Smooth muscle cell of trachea (primary cell): ENCODE measurements around the gene PEAK3. TPM values are rescaled to one million over a fixed set of nuclear protein-coding genes. Genes with fewer than 3 reads are reported as not detected.

Experiments used
- total RNA-seq: library from RNA; depleted of rRNA; stranded (reverse); fragments of >200 nt; gene quantifications from 2 replicates; pipeline ENCODE4 v1.2.1, GENCODE V29; 2014

PEAK3 gene, protein sequence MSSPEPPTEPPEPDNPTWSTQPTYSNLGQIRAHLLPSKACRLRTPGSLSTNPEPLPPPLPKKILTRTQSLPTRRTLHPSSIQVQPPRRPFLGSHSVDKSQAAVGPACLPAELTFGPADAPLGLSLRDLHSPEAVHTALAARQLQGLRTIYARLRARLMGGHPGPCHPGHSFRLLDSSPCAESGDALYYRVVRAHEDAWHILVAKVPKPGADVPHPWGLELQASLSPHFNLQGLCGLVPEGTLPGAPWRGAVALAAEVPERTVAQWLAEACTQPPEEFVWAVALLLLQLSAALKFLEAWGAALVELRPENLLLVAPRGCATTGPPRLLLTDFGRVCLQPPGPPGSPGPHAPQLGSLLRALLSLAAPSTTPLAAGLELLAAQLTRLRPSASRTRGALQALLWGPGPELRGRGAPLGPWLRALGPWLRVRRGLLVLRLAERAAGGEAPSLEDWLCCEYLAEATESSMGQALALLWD
- total RNA-seq: not detected in 2 replicates

DNA sequence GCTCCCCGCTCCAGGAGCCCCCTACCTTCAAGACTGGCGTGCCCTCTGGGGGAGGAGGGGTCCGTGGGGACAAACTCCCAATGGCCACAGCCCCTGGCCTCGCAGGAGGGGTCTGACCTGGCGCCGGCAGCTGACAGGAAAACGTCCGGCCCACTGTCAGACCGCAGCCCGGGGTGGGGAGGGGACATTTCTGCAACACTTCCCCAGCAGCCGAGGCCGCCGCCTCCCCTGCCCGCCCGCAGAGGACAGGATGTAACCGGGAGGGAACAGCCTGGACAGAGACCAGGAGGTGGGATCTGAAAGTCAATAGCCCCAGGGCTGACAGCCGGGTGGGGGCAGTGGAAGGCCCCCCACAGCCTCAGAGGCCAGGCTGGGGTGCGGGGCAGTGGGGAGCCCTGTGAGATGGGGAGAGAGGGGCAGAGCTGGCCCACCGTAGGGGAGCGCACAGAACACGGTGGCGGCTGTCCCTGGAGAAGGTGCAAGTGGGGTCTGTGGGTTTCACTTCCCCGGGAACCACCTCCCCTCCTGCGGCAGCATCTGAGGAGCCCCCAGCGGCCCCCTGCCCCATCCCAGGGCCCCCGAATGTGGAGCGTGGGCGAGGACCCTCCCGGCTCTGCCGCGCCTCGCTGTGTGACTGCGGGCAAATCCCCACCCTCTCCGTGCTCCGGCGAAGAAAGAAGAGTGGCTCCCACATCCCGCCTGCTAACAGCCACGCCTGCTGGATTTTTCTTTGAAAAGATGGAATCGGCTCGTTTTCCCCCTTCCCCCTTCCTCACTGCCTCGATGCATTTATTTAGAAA is at the start of gene PEAK3:
Gene PEAK3, minus strand, starts transcription at position 114 of the 800 bp plus-strand sequence. CDS start 1,244 bp downstream, outside the sequence.

DNA sequence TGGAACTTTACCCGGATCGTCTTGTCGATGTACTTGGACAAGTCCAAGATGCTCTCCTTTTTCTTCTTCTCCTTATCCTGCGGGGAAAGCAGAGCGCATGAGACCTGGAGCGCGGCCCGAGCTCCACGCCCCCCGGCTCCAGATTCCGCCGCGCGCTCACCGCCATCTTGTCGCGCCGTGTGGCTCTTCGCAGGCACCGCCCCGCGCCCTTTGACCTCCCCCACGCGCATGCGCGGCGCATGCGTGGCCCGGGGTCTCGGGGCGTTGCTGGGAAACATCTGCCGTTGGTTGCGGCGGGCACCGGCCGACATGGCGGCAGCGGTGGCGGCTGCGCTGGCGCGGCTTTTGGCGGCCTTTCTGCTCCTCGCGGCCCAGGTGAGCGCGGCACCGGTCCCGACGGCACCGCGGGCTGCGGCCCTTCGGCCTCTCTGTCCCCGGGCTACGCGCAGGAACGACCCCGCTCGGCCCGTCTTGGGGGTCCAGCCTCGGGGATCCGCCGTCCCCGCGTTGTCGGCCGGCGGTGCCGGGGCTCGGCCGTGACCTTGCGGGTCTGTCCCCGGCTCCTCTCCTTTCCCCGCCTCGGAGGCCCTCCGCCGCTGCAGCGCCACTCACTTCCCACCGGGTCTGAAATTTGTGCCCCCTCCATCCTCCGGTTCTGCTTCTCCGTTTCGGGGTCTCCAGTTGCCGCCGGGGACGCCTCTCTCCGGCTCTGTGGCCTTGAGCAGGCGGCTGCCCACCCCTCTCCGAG is 46.6 kb upstream of the PEAK3 start, which contains the start of the genes LSM7 and SPPL2B:
Gene LSM7, minus strand, starts transcription at position 186 of the 748 bp plus-strand sequence. Its CDS starts 20 bp downstream, at position 166.
Gene SPPL2B, plus strand, starts transcription at position 284 of the 748 bp plus-strand sequence. Its CDS starts 26 bp downstream, at position 310.

DNA sequence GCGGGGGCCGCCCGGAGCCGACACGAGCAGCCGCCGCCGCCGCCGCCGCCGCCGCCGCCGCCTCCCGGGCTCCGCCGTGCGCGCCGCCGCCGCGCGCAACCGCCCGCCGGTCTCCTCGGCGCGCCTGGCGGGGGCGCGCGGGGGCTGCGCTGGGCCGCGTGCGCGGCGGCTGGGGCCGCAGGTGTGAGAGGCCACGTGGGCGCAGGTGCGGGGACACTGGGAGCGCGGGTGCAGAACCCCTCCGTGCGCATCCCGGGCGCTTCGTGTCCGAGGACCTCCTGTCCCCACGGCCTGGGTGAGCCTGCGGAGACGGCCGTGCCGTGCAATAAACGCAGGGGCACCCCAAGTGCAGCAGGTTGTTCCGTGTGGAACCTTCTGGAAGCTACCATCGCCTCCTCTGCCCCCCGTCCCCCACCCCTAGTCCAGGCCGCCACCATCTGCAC is 26.2 kb upstream of the PEAK3 start, which contains the start of gene LINGO3:
Gene LINGO3, minus strand, starts transcription at position 41 of the 443 bp plus-strand sequence. CDS start 16,378 bp downstream, outside the sequence.

DNA sequence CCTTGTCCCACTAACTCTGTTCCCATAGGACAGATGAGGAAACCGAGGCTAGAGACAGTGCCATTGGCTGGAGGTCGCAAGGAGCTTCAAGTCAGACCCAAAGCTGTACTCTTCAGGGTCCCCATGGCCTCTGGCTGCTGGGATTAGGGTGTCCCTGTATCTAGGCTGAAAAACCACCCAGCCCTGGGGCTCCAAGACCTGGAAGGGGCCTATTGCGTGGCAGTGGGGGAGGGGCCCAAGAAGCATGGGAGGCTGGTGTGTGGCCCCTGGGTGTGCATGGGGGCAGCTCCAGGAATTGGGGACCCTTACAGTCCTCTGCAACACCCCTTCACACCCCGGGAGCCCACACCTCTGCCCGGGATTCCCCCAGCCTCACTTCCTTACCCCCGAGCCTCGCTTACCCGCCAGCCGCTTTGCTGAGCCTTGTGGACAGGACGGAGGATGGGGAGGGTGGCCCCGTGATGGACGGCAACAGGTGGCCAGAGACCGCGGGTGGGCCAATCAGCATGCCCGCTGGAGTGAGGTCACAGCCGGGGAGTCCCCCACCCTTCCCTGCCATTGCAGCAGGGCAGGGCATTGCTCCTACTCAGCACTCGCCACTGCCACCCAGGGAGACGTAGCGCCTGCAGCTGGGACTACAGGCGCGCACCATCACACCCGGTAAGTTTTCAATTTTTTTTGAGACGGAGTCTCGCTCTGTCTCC is 25.8 kb downstream of the PEAK3 start, which contains the start of gene JSRP1:
Gene JSRP1, minus strand, starts transcription at position 436 of the 704 bp plus-strand sequence. CDS start 1,103 bp downstream, outside the sequence.

DNA sequence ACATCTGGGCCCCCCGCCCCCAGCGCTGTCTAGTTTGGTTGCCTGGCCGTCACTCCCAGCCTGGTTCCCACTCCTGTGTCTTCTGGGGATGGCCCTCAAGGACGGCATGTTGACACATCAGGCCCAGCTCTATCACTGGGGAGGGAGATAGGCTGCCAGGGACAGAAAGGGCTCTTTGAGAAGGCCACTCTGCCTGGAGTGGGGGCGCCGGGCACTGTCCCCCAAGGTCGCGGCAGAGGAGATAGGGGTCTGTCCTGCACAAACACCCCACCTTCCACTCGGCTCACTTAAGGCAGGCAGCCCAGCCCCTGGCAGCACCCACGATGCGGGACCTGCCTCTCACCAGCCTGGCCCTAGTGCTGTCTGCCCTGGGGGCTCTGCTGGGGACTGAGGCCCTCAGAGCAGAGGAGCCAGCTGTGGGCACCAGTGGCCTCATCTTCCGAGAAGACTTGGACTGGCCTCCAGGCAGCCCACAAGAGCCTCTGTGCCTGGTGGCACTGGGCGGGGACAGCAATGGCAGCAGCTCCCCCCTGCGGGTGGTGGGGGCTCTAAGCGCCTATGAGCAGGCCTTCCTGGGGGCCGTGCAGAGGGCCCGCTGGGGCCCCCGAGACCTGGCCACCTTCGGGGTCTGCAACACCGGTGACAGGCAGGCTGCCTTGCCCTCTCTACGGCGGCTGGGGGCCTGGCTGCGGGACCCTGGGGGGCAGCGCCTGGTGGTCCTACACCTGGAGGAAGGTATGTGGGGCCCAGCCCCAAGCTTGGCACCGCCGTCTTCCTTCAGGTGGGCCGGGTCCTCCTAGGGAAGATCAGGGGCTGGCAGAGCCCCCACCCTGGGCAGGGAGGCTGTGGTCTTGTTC is 32.7 kb downstream of the PEAK3 start, which contains the start of gene AMH:
Gene AMH, plus strand, starts transcription at position 314 of the 857 bp plus-strand sequence. Its CDS starts 10 bp downstream, at position 324.

DNA sequence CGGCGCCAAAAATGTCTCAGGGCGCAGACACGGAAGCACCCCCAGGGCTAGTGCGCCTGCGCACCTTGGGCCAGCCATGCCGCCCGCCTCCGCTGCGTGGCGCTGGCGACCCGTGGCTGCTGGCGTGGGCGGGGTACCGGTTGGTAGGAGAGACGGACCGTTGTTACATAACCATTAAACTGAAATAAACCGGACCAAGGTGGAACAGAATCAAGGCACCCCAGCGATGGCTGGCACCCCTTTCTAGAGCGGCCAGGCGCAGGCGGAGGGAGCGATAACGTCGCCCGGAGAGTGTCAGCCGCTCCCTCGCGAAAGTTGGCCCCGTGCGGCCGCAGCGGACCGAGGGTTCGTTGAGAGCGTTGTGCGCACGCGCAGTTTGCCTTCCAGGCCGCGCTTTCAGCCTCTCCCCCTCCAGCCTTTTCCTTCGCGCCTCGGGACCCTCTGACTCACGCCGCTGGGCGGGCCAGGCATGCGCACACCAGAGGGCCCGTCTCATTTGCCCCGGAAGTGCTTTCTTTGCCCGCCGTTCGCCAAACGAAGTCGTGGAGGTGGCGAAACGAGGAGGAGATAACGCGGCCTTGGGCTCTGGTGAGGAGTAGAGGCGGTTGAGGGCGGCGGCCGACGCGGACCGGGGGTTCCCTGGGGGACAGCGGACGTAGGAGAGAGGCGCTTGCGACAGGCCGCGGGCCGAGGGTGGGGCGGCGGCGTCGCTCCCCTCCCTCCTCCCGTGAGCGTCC is 45.5 kb downstream of the PEAK3 start, which contains the start of the genes PLEKHJ1 and SF3A2:
Gene PLEKHJ1, minus strand, starts transcription at position 16 of the 737 bp plus-strand sequence. CDS start 81 bp downstream, outside the sequence.
Gene SF3A2, plus strand, starts transcription at position 511 of the 737 bp plus-strand sequence. CDS start 6,595 bp downstream, outside the sequence.

Other genes starting within 250 kb of the PEAK3 start
- gene MKNK2, start 230.9 kb downstream of the PEAK3 start, total RNA-seq: 83.2 and 326 TPM in 2 replicates
- gene MOB3A, start 185.8 kb downstream of the PEAK3 start, total RNA-seq: 30.8 and 39.5 TPM in 2 replicates
- 0.58 and 2.5 TPM in 2 replicates for gene IZUMO4, start 185.3 kb downstream of the PEAK3 start, total RNA-seq
- 116 and 169 TPM in 2 replicates for gene AP3D1, start 130.6 kb downstream of the PEAK3 start, total RNA-seq
- gene DOT1L, start 118.2 kb downstream of the PEAK3 start, total RNA-seq: 6.0 and 6.7 TPM in 2 replicates
- gene PLEKHJ1, start 45.8 kb downstream of the PEAK3 start, total RNA-seq: 46.0 and 58.5 TPM in 2 replicates
- gene SF3A2, start 45.4 kb downstream of the PEAK3 start, total RNA-seq: 31.4 and 32.3 TPM in 2 replicates
- 0.44 and 1.5 TPM in 2 replicates for gene AMH, start 32.9 kb downstream of the PEAK3 start, total RNA-seq
- gene JSRP1, start 25.8 kb downstream of the PEAK3 start, total RNA-seq: 0.15 TPM in 1 of 2 replicates, not detected in the other
- not detected in 2 replicates for gene LINGO3, start 26.0 kb upstream of the PEAK3 start, total RNA-seq
- gene LSM7, start 46.4 kb upstream of the PEAK3 start, total RNA-seq: 71.5 and 158 TPM in 2 replicates
- gene SPPL2B, start 46.5 kb upstream of the PEAK3 start, total RNA-seq: 40.6 and 48.1 TPM in 2 replicates
- under 0.01 TPM in 1 of 2 replicates, not detected in the other for gene TMPRSS9, start 78.1 kb upstream of the PEAK3 start, total RNA-seq
- 32.4 and 42.6 TPM in 2 replicates for gene TIMM13, start 145.4 kb upstream of the PEAK3 start, total RNA-seq
- 47.6 and 110 TPM in 2 replicates for gene LMNB2, start 174.8 kb upstream of the PEAK3 start, total RNA-seq
- gene GADD45B, start 194.0 kb upstream of the PEAK3 start, total RNA-seq: 10.3 and 26.0 TPM in 2 replicates